K562 (cell line): Measurements from ENCODE around the gene SHLD2. TPM values are rescaled to one million over a fixed set of nuclear protein-coding genes. Genes with fewer than 3 reads are reported as not detected.

Experiments used
- BCL6 ChIP-seq: fragments of 250-450 bp; sonication (Bioruptor Pico); IDR thresholded peaks from 2 replicates; pipeline ENCODE4 v1.4.0; 2020
- CEBPG ChIP-seq, 3 experiments: fragments of 200-800 bp in 1 of 3; sonication (Bioruptor generic) in 1 of 3; sonication (generic) in 1 of 3; formaldehyde crosslinking in 1 of 3; IDR thresholded peaks in 2 of 3; conservative IDR thresholded peaks in 1 of 3; 2 replicates each; pipeline versions ENCODE4 v1.6.1 to v1.8.0; 2016 to 2022; ENCODE audit warnings: missing compliant biosample characterization in 2 of 3, missing genetic modification characterization in 2 of 3, mild to moderate bottlenecking in 1 of 3, missing genetic modification reagents in 1 of 3
- PHTF2 ChIP-seq: fragments of 250-450 bp; sonication (Bioruptor Pico); IDR thresholded peaks from 2 replicates; pipeline ENCODE4 v1.5.0; 2021; ENCODE audit warnings: mild to moderate bottlenecking
- PTTG1 ChIP-seq: fragments of 450-650 bp; IDR thresholded peaks from 2 replicates; pipeline ENCODE4 v1.6.1; 2016; ENCODE audit warnings: low read depth, mild to moderate bottlenecking, missing genetic modification characterization, missing compliant biosample characterization
- REST ChIP-seq, 2 experiments: fragments of 450-650 bp; formaldehyde crosslinking in 1 of 2; IDR thresholded peaks; 2 replicates each; pipeline versions ENCODE4 v1.4.0 to v1.6.1; 2014 to 2020; ENCODE audit warnings: mild to moderate bottlenecking in 2 of 2, borderline replicate concordance in 1 of 2, low read depth in 1 of 2
- polyA plus RNA-seq, 8 experiments: library from polyadenylated mRNA; depleted of rRNA in 4 of 8; stranded (reverse) in 5 of 8; unstranded in 3 of 8; fragments of >200 nt; fragmentation: Nextera tagmentation in 2 of 8; fragmentation: Illumina TruSeq in 1 of 8; extraction: Ambion mirVana in 2 of 8; extraction: Trizol in 1 of 8; gene quantifications; 2 replicates each; pipeline versions ENCODE4 v1.2.1 to v1.2.3, GENCODE V29; 2011 to 2014; ENCODE audit warnings: inconsistent platforms in 1 of 8, missing spikeins in 1 of 8
- total RNA-seq, 7 experiments: library from RNA; depleted of rRNA in 6 of 7; stranded (reverse); fragments of >200 nt in 6 of 7; fragmentation: Illumina TruSeq in 2 of 7; extraction: Trizol in 2 of 7; gene quantifications; 2 replicates each; pipeline versions ENCODE4 v1.2.1 to v1.2.3, GENCODE V29; 2011 to 2021; ENCODE audit warnings: low replicate concordance in 1 of 7

The SHLD2 gene
- total and polyA plus RNA-seq, 9 of the 15 experiments (the other 6 are each of a cell fraction or from before 2014, with no cell fraction given): 21.6 to 51.2 (median 39.4) TPM

GRCh38 chr10:87092861-87093631 is 2.0 kb upstream of the SHLD2 start (continued):
- TF ChIP-seq REST (IDR thresholded peaks at IDR 0.05; ENCODE audit: borderline replicate concordance) (peak; percentile 93), REST (CRISPR knock-in tag; IDR thresholded peaks at IDR 0.05; ENCODE audit: low read depth) (no peak), PHTF2 (no peak), PTTG1 (tag) (no peak), CEBPG (CRISPR knock-in tag; IDR thresholded peaks at IDR 0.05) (peak; percentile 53; the same call in 1 of the 2 replicates), CEBPG (tag; conservative IDR thresholded peaks at IDR 0.05 in 1 of 2, IDR thresholded peaks at IDR 0.05 in 1 of 2) (peak; percentile 79 to 85), BCL6 (CRISPR knock-in tag) (no peak)
